HCT116 (cell line): ENCODE measurements around the gene KLHDC4.

ENCODE experiments used
- EZH2phosphoT487 ChIP-seq: fragments of 200-600 bp; IDR thresholded peaks from 2 replicates; pipeline ENCODE4 v1.6.1; 2018; ENCODE audit warnings: antibody characterized with exemption, borderline replicate concordance
- JUND ChIP-seq: IDR thresholded peaks from 2 replicates; pipeline ENCODE4 v1.6.1; 2012
- TF ChIP-seq, protein P1 (sequence below), 3 experiments: fragments of 200-600 bp in 1 of 3; sonication (generic) in 1 of 3; IDR thresholded peaks in 2 of 3; conservative IDR thresholded peaks in 1 of 3; 2 replicates each; pipeline ENCODE4 v1.5.1; 2012 to 2017; ENCODE audit warnings: low read depth in 2 of 3, low read length in 2 of 3, antibody characterized with exemption in 1 of 3, borderline replicate concordance in 1 of 3, control low read depth in 1 of 3, mild to moderate bottlenecking in 1 of 3, mixed read lengths in 1 of 3, mixed run types in 1 of 3, moderate library complexity in 1 of 3; ENCODE audit not compliant: insufficient read depth in 1 of 3
- TF ChIP-seq, protein P2 (sequence below): IDR thresholded peaks from 2 replicates; pipeline ENCODE4 v1.6.1; 2012; ENCODE audit warnings: low read depth

DNA sequence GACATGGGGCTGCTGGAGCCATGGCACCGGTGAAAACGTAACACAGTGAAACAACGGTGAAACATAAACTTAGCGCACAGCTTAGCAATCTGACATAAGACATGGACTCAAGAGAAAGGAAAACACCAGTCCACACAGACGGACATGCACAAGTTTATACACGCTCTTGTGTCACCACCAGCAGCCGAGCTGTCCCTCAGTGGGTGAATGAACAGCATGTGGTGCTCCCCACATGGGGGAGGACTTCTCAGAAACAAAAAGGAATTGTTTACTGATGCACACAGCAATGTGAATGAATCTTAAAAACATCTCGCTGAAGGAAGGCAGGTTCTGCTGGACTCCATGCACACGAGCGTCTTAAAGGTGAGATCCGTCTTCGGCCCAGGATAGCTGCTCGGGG is 34.2 kb downstream of the KLHDC4 start:
- no peak for TF ChIP-seq EZH2phosphoT487
- TF ChIP-seq, protein P1, sequence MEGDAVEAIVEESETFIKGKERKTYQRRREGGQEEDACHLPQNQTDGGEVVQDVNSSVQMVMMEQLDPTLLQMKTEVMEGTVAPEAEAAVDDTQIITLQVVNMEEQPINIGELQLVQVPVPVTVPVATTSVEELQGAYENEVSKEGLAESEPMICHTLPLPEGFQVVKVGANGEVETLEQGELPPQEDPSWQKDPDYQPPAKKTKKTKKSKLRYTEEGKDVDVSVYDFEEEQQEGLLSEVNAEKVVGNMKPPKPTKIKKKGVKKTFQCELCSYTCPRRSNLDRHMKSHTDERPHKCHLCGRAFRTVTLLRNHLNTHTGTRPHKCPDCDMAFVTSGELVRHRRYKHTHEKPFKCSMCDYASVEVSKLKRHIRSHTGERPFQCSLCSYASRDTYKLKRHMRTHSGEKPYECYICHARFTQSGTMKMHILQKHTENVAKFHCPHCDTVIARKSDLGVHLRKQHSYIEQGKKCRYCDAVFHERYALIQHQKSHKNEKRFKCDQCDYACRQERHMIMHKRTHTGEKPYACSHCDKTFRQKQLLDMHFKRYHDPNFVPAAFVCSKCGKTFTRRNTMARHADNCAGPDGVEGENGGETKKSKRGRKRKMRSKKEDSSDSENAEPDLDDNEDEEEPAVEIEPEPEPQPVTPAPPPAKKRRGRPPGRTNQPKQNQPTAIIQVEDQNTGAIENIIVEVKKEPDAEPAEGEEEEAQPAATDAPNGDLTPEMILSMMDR (IDR thresholded peaks at IDR 0.05 in 2 of 3, conservative IDR thresholded peaks at IDR 0.05 in 1 of 3; ENCODE audit: borderline replicate concordance in 1 of 3, insufficient read depth in 1 of 3, low read depth in 2 of 3, low read length in 2 of 3) = no peak
- TF ChIP-seq, protein P2, sequence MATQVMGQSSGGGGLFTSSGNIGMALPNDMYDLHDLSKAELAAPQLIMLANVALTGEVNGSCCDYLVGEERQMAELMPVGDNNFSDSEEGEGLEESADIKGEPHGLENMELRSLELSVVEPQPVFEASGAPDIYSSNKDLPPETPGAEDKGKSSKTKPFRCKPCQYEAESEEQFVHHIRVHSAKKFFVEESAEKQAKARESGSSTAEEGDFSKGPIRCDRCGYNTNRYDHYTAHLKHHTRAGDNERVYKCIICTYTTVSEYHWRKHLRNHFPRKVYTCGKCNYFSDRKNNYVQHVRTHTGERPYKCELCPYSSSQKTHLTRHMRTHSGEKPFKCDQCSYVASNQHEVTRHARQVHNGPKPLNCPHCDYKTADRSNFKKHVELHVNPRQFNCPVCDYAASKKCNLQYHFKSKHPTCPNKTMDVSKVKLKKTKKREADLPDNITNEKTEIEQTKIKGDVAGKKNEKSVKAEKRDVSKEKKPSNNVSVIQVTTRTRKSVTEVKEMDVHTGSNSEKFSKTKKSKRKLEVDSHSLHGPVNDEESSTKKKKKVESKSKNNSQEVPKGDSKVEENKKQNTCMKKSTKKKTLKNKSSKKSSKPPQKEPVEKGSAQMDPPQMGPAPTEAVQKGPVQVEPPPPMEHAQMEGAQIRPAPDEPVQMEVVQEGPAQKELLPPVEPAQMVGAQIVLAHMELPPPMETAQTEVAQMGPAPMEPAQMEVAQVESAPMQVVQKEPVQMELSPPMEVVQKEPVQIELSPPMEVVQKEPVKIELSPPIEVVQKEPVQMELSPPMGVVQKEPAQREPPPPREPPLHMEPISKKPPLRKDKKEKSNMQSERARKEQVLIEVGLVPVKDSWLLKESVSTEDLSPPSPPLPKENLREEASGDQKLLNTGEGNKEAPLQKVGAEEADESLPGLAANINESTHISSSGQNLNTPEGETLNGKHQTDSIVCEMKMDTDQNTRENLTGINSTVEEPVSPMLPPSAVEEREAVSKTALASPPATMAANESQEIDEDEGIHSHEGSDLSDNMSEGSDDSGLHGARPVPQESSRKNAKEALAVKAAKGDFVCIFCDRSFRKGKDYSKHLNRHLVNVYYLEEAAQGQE = no peak
- TF ChIP-seq JUND = no peak
